ENCODE data around the gene ASIC1. TPM values are rescaled to one million over a fixed set of nuclear protein-coding genes. Genes with fewer than 3 reads are reported as not detected.

Gene ASIC1
- total and polyA plus RNA-seq, 2 of the 13 experiments (the other 11 are each of a cell fraction or from before 2014, with no cell fraction given), result 0.44 to 1.5 TPM

DNA sequence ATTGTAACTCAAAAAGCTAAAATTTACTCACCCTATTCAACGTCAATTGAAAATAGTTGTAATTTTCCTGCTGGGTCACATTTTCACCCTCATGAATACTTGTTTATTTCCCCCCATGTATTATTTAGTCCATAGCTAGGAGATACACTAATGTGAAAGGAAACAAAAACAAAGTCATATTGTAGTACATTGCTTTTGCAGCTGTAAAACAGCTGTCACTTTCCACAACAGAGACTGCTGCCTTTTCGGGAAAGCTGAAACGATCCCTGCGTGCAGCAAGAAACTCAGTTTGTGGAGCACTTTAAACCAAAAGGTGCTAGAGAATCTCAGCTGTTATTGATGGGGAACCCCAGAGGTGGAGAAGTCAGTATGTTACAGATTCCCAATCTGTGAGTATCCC is 36.4 kb upstream of the ASIC1 start (continued):
- TF ChIP-seq ZHX1 (CRISPR knock-in tag; IDR thresholded peaks at IDR 0.05; ENCODE audit: low read depth), result no peak

GRCh38 chr12:50022903-50023302 is 34.5 kb upstream of the ASIC1 start:
- Histone ChIP-seq H3K4me2 (ENCODE audit: low read depth, low read length) (peak overlapping the region; percentile 10), H3K9ac (ENCODE audit: insufficient read depth, low read depth, low read length) (no peak overlapping the region), H3K9me3 (ENCODE audit: low read length) (no peaks in the 10 kb centered on the region), H3K4me1 (ENCODE audit: insufficient read depth, low read length) (peaks cover 75% of the 10 kb centered on the region), H3K27ac (ENCODE audit: extremely low read length, insufficient read depth, low read length) (no peak overlapping the region), H4K20me1 (ENCODE audit: insufficient read depth, low read length) (no peaks in the 10 kb centered on the region), H3K36me3 (replicated peaks in 1 of 2; ENCODE audit: control insufficient read depth in 1 of 2, insufficient read depth in 2 of 2, low read length in 2 of 2) (no peaks in the 10 kb centered on the region), H3K79me2 (ENCODE audit: insufficient read depth, low read length) (peaks cover 70% of the 10 kb centered on the region), H2AFZ (ENCODE audit: low read length) (no peak overlapping the region), H3K27me3 (ENCODE audit: control insufficient read depth in 1 of 2, insufficient read depth in 2 of 2, low read length in 2 of 2) (no peaks in the 10 kb centered on the region; a peak in 1 of 5 replicates), H3K4me3 (replicated peaks in 1 of 3; ENCODE audit: insufficient read depth in 1 of 3, low read depth in 2 of 3, low read length in 3 of 3) (no peak overlapping the region)
- CTCF ChIA-PET (ENCODE audit: low intra/inter-chr PET ratio, low total read pairs), result no interaction called here
- POLR2A ChIA-PET, result no interaction called here
- 100% methylated on average over 1 of the region's 1 CpG for WGBS (ENCODE audit: low lambda C conversion rate)
- intact Hi-C loops (cut with micrococcal nuclease; ENCODE audit: unreplicated experiment), result loop anchor here (5.0 kb wide), 1 partner anchor 41 kb away; no protein-coding TSS in a partner anchor
- no TSS peak for BruUV-seq (replicated peaks)
- no peak for FAIRE-seq
- no peak for ATAC-seq
- DNase-seq (ENCODE audit: low spot score), result no peak
- in situ Hi-C loops (cut with HindIII; ENCODE audit: extremely low pct_ligation_motif_present, low pct_unique_long_range_greater_than_20kb), result no loop called here
- TF ChIP-seq RFX1 (IDR thresholded peaks at IDR 0.05) (no peak), ZFYVE20 (CRISPR knock-in tag; IDR thresholded peaks at IDR 0.05; ENCODE audit: borderline replicate concordance, low read depth) (no peak), KLF12 (CRISPR knock-in tag; IDR thresholded peaks at IDR 0.05; ENCODE audit: borderline replicate concordance) (no peak), MYNN (CRISPR knock-in tag; IDR thresholded peaks at IDR 0.05; ENCODE audit: low read depth) (no peak), ZNF614 (CRISPR knock-in tag; IDR thresholded peaks at IDR 0.05; ENCODE audit: borderline replicate concordance) (no peak), FOSL1 (CRISPR knock-in tag; IDR thresholded peaks at IDR 0.05; ENCODE audit: borderline replicate concordance) (no peak), EZH2 (conservative IDR thresholded peaks at IDR 0.05; ENCODE audit: low read depth, low read length) (no peak)
- TF ChIP-seq, protein P1, sequence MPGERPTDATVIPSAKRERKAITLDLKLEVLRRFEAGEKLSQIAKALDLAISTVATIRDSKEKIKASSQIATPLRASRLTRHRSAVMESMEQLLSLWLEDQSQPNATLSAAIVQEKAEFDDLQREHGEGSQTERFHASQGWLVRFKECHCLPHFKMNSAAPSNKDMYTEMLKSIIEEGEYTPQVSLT (CRISPR knock-in tag; IDR thresholded peaks at IDR 0.05; ENCODE audit: borderline replicate concordance, low read depth), result no peak
- TF ChIP-seq, protein P2, sequence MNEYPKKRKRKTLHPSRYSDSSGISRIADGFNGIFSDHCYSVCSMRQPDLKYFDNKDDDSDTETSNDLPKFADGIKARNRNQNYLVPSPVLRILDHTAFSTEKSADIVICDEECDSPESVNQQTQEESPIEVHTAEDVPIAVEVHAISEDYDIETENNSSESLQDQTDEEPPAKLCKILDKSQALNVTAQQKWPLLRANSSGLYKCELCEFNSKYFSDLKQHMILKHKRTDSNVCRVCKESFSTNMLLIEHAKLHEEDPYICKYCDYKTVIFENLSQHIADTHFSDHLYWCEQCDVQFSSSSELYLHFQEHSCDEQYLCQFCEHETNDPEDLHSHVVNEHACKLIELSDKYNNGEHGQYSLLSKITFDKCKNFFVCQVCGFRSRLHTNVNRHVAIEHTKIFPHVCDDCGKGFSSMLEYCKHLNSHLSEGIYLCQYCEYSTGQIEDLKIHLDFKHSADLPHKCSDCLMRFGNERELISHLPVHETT (CRISPR knock-in tag; conservative IDR thresholded peaks at IDR 0.05), result no peak
- TF ChIP-seq, protein P3, sequence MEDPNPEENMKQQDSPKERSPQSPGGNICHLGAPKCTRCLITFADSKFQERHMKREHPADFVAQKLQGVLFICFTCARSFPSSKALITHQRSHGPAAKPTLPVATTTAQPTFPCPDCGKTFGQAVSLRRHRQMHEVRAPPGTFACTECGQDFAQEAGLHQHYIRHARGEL (CRISPR knock-in tag; IDR thresholded peaks at IDR 0.05), result no peak
- TF ChIP-seq, protein P4, sequence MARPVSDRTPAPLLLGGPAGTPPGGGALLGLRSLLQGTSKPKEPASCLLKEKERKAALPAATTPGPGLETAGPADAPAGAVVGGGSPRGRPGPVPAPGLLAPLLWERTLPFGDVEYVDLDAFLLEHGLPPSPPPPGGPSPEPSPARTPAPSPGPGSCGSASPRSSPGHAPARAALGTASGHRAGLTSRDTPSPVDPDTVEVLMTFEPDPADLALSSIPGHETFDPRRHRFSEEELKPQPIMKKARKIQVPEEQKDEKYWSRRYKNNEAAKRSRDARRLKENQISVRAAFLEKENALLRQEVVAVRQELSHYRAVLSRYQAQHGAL (CRISPR knock-in tag; IDR thresholded peaks at IDR 0.05; ENCODE audit: not compliant biosample characterization), result no peak
- TF ChIP-seq, protein P5, sequence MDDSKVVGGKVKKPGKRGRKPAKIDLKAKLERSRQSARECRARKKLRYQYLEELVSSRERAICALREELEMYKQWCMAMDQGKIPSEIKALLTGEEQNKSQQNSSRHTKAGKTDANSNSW (CRISPR knock-in tag; IDR thresholded peaks at IDR 0.05; ENCODE audit: borderline replicate concordance), result no peak

Data from HepG2 (cell line).